Upper lobe of left lung (tissue), 6 donors: ENCODE data around the gene KAT7. TPM values are rescaled to one million over a fixed set of nuclear protein-coding genes. Genes with fewer than 3 reads are reported as not detected.
A peak's percentile ranks its signal among the peaks of the same experiment; 100 is the strongest.

Source experiments
- ATAC-seq, 2 donors: fragments of 200-7000 bp; cut with Tn5 transposase; one replicate each; pipeline ENCODE4 v1.9.1; 2022; ENCODE audit warnings: mild to moderate bottlenecking in 2 of 2, moderate library complexity in 2 of 2; ENCODE audit not compliant: low FRiP score in 2 of 2
- DNase-seq, 2 donors: peaks; one replicate each; pipeline ENCODE4 v3.0.0-alpha.2; 2019 to 2020
- H3K27ac ChIP-seq, 4 donors: fragments of 200-600 bp; sonication (generic); one replicate each; pipeline ENCODE4 v1.5.1; 2016 to 2019
- H3K27me3 ChIP-seq, 4 donors: fragments of 200-600 bp; sonication (generic); one replicate each; pipeline ENCODE4 v1.5.1; 2017 to 2019
- H3K36me3 ChIP-seq, 4 donors: fragments of 200-600 bp; sonication (generic); one replicate each; pipeline ENCODE4 v1.5.1; 2016 to 2019
- H3K4me1 ChIP-seq, 4 donors: fragments of 200-600 bp; sonication (generic); one replicate each; pipeline ENCODE4 v1.5.1; 2018 to 2019
- H3K4me3 ChIP-seq, 4 donors: fragments of 200-600 bp; sonication (generic); one replicate each; pipeline ENCODE4 v1.5.1; 2017 to 2019; ENCODE audit warnings: mild to moderate bottlenecking in 2 of 4, moderate library complexity in 1 of 4
- H3K9me3 ChIP-seq, 4 donors: fragments of 200-600 bp; sonication (generic); one replicate each; pipeline ENCODE4 v1.5.1; 2018 to 2019
- CTCF ChIP-seq, 6 experiments: fragments of 450-650 bp in 4 of 6; fragments of 200-600 bp in 2 of 6; sonication (generic) in 2 of 6; IDR thresholded peaks; one replicate each; pipeline ENCODE4 v1.5.1; 2016 to 2019; ENCODE audit warnings: antibody characterized with exemption in 6 of 6
- EP300 ChIP-seq, 4 donors: sonication (generic); formaldehyde crosslinking; IDR thresholded peaks; one replicate each; pipeline ENCODE4 v1.5.1; 2017; ENCODE audit warnings: antibody characterized with exemption in 4 of 4, control low read depth in 2 of 4
- POLR2A ChIP-seq, 4 donors: fragments of 450-650 bp; IDR thresholded peaks; one replicate each; pipeline ENCODE4 v1.5.1; 2016 to 2017; ENCODE audit warnings: antibody characterized with exemption in 4 of 4, mild to moderate bottlenecking in 2 of 4
- POLR2AphosphoS5 ChIP-seq, 2 donors: sonication (generic); formaldehyde crosslinking; IDR thresholded peaks; one replicate each; pipeline ENCODE4 v1.5.1; 2017; ENCODE audit warnings: antibody characterized with exemption in 2 of 2
- WGBS, 2 donors: methylation state at CpG; one replicate each; pipeline ENCODE4 v1.1.5; 2017 to 2018; 5-methylcytosine and 5-hydroxymethylcytosine counted together
- total RNA-seq, 6 donors: library from RNA; depleted of rRNA in 4 of 6; stranded (reverse); fragments of >200 nt in 4 of 6; gene quantifications; one replicate each; pipeline versions ENCODE4 v1.1.0 to v1.2.1, GENCODE V29; 2016 to 2021
- donor health status: DM: no; HTN: no; CAD: no; lungs with moderate emphysema.
- donor health status: DM: no; HTN: yes; CAD: no; lungs with severe emphysema.

The KAT7 gene
- total RNA-seq, 6 donors from 2014 or later: 30.1 to 57.4 (median 49.8) TPM

GRCh38 chr17:49742166-49742638 lies 46.3 kb upstream of the KAT7 start:
- WGBS, 2 donors: 19 to 57% methylated on average over 1 of the region's 1 CpG
- peak in 1 of 2 donors; percentile 44 for ATAC-seq
- Histone ChIP-seq H3K27ac (peak overlapping the region; percentile 11 to 85 (median 48)), H3K27me3 (no peaks in the 10 kb centered on the region), H3K9me3 (no peaks in the 10 kb centered on the region), H3K4me1 (peaks cover 41 to 55% (median 52%) of the 10 kb centered on the region in 4 donors), H3K4me3 (no peak overlapping the region), H3K36me3 (no peaks in the 10 kb centered on the region)
- TF ChIP-seq EP300 (IDR thresholded peaks at IDR 0.05) (no peak), CTCF (IDR thresholded peaks at IDR 0.05) (no peak), POLR2AphosphoS5 (IDR thresholded peaks at IDR 0.05) (no peak), POLR2A (IDR thresholded peaks at IDR 0.05) (no peak)
- no peak for DNase-seq

- no peak for TF ChIP-seq POLR2A (IDR thresholded peaks at IDR 0.05)
- no peak for TF ChIP-seq EP300 (IDR thresholded peaks at IDR 0.05)
- TF ChIP-seq CTCF (IDR thresholded peaks at IDR 0.05): no peak
- TF ChIP-seq POLR2AphosphoS5 (IDR thresholded peaks at IDR 0.05): no peak
- Histone ChIP-seq H3K27ac (no peak overlapping the region), H3K36me3 (no peaks in the 10 kb centered on the region), H3K4me1 (peaks cover 25 to 38% (median 34%) of the 10 kb centered on the region in 4 donors), H3K27me3 (no peaks in the 10 kb centered on the region), H3K4me3 (no peak overlapping the region), H3K9me3 (no peaks in the 10 kb centered on the region)
- ATAC-seq (no peak), DNase-seq (no peak)
- WGBS, 2 donors: 67 to 80% methylated on average over 1 of the region's 1 CpG
Measured at GRCh38 chr17:49745175-49746139, 43.0 kb upstream of the KAT7 start.

- H3K4me3 ChIP-seq: no peak overlapping the region
- H3K9me3 ChIP-seq: no peaks in the 10 kb centered on the region
- ATAC-seq (no peak), DNase-seq (no peak)
- TF ChIP-seq EP300 (IDR thresholded peaks at IDR 0.05) (no peak), POLR2AphosphoS5 (IDR thresholded peaks at IDR 0.05) (no peak), POLR2A (IDR thresholded peaks at IDR 0.05) (no peak), CTCF (IDR thresholded peaks at IDR 0.05) (no peak)
- H3K27ac ChIP-seq: peak overlapping the region in 3 of 4 donors; percentile 13 to 59 (median 50)
- H3K27me3 ChIP-seq: no peaks in the 10 kb centered on the region
- peaks cover 10 to 23% (median 19%) of the 10 kb centered on the region in 4 donors for H3K4me1 ChIP-seq
- WGBS, 2 donors: 68 to 77% methylated on average over 4 to 5 of the region's 5 CpGs
- no peaks in the 10 kb centered on the region for H3K36me3 ChIP-seq
Measured at GRCh38 chr17:49746791-49747490, 41.5 kb upstream of the KAT7 start.

- no peak for ATAC-seq
- Histone ChIP-seq H3K4me1 (peaks cover 4 to 16% (median 12%) of the 10 kb centered on the region in 4 donors), H3K9me3 (no peaks in the 10 kb centered on the region), H3K36me3 (no peaks in the 10 kb centered on the region), H3K4me3 (no peak overlapping the region), H3K27me3 (no peaks in the 10 kb centered on the region), H3K27ac (peak overlapping the region in 2 of 4 donors; percentile 13 to 30)
- no peak for DNase-seq
- no peak for TF ChIP-seq CTCF (IDR thresholded peaks at IDR 0.05)
- TF ChIP-seq EP300 (IDR thresholded peaks at IDR 0.05): no peak
- no peak for TF ChIP-seq POLR2AphosphoS5 (IDR thresholded peaks at IDR 0.05)
- TF ChIP-seq POLR2A (IDR thresholded peaks at IDR 0.05): no peak
- 42% methylated on average over 1 of the region's 1 CpG; no CpG with 5 or more reads in 1 of the 2 donors for WGBS, 2 donors
Measured at GRCh38 chr17:49747632-49748031, 40.8 kb upstream of the KAT7 start.
